ENCODE measurements around the gene FAM3B. TPM values are rescaled to one million over a fixed set of nuclear protein-coding genes. Genes with fewer than 3 reads are reported as not detected.

The FAM3B gene
- total and polyA plus RNA-seq, 9 of the 15 experiments (the other 6 are each of a cell fraction or from before 2014, with no cell fraction given) = 0.04 to 0.18 (median 0.12) TPM; not detected in 5

GRCh38 chr21:41366522-41367151, 50.0 kb downstream of the FAM3B start (continued):
- TF ChIP-seq ZNF408 (CRISPR knock-in tag; IDR thresholded peaks at IDR 0.05; ENCODE audit: low read depth) (no peak), NFXL1 (CRISPR knock-in tag; IDR thresholded peaks at IDR 0.05) (no peak), CBFA2T2 (conservative IDR thresholded peaks at IDR 0.05) (no peak), EWSR1 (IDR thresholded peaks at IDR 0.05; ENCODE audit: borderline replicate concordance, low read depth, partially characterized antibody) (no peak), NR2C2 (CRISPR knock-in tag; IDR thresholded peaks at IDR 0.05) (no peak), NR2C2 (tag; IDR thresholded peaks at IDR 0.05) (peak; percentile 87), TGIF2 (CRISPR knock-in tag; IDR thresholded peaks at IDR 0.05) (no peak), BMI1 (IDR thresholded peaks at IDR 0.05; ENCODE audit: low read length) (0 out of 2 replicates have a peak, but pooled peaks have one; percentile 45), JUND (IDR thresholded peaks at IDR 0.05; ENCODE audit: borderline replicate concordance, low read depth, low read length) (peak; percentile 64; the same call in 1 of the 2 replicates), JUND (tag; IDR thresholded peaks at IDR 0.05; ENCODE audit: borderline replicate concordance, low read depth, low read length) (peak; percentile 58; the same call in 2 of the 3 replicates), HMGXB4 (CRISPR knock-in tag; IDR thresholded peaks at IDR 0.05) (no peak), XRCC4 (IDR thresholded peaks at IDR 0.05; ENCODE audit: extremely low read depth, insufficient read depth, insufficient read length) (no peak), ZBTB40 (IDR thresholded peaks at IDR 0.05) (peak; percentile 38; the same call in 1 of the 2 replicates), ZBTB40 (CRISPR knock-in tag; IDR thresholded peaks at IDR 0.05) (no peak)
- TF ChIP-seq, protein P1, sequence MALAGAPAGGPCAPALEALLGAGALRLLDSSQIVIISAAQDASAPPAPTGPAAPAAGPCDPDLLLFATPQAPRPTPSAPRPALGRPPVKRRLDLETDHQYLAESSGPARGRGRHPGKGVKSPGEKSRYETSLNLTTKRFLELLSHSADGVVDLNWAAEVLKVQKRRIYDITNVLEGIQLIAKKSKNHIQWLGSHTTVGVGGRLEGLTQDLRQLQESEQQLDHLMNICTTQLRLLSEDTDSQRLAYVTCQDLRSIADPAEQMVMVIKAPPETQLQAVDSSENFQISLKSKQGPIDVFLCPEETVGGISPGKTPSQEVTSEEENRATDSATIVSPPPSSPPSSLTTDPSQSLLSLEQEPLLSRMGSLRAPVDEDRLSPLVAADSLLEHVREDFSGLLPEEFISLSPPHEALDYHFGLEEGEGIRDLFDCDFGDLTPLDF (CRISPR knock-in tag; IDR thresholded peaks at IDR 0.05) = no peak
